Measurements from ENCODE around the gene MASP2. TPM values are rescaled to one million over a fixed set of nuclear protein-coding genes. Genes with fewer than 3 reads are reported as not detected.
"Not testable (repeated sequence)": the region's sequence is repeated elsewhere in the genome, so short reads cannot be mapped to it uniquely, and the experiment has no call there.

Gene MASP2
- not detected for polyA plus RNA-seq (2012; ENCODE audit: insufficient read depth, insufficient read length)

DNA sequence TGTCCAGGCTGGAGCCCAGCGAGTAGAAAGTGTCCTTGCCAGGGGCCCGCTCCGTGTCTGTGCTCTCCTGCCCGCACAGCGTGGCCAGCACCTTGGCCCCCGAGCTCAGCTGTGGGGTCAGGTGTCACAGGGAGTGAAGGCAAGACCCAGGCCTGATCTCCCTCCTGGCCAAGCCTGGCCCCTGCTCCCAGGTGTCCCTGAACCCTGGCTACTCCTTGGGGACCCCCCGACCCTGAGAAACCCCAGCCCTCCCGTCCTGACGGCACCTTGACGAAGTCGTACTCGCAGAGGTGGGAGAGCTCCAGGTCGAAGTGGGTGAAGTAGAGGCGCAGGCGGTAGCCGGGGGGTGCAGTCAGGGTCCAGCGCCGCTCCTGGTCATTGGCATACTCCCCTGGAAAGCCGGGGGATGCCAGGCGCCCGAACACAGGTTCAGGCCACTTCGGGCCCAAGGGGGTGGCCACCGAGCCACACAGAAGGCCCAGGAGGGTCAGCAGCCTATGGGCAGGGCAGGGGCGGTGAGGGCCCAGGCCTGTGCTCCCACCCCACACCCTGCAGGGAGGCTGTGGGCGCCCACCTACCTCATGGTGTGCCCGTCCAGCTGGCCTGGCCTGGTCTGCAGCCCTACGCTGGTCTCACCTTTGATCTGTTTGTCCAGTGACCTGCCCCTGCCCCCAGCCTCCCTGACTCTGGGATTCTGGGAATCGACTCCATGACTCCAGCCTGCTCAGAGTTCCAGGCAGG lies at the start of gene MASP2:
MASP2 (minus strand) TSS at position 615 of the 741 bp plus-strand sequence; CDS start at position 583, 32 bp downstream.
- H3K4me3 ChIP-seq (ENCODE audit: low read length) = no peak within 1 kb of the TSS
- no peak for DNase-seq (ENCODE audit: low read depth, low spot score)

DNA sequence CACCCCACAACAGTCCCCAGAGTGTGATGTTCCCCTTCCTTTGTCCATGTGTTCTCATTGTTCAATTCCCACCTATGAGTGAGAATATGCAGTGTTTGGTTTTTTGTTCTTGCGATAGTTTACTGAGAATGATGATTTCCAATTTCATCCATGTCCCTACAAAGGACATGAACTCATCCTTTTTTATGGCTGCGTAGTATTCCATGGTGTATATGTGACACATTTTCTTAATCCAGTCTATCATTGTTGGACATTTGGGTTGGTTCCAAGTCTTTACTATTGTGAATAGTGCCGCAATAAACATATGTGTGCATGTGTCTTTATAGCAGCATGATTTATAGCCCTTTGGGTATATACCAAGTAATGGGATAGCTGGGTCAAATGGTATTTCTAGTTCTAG lies 36.7 kb upstream of the MASP2 start:
- H3K4me3 ChIP-seq (ENCODE audit: low read length); DNase-seq (ENCODE audit: low read depth, low spot score): not testable (repeated sequence)

DNA sequence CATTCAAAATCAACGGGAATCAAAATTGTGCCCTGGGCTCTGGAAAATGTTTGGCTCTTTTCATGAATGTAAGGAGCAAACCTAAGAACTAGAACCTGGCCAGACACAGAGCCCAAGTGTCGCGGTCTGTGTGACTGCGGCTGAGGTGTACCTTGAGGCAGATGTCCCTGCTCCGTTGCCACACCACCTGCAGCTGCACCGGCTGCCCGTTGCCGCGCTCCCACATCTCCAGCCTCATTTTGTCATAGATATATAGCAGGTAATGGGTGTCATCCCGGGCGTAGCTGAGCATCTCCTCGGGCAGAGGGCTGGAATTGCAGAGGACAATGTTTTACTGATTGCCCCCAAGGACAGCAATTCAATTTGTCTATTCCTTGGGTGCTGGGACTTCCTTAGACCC lies 33.9 kb upstream of the MASP2 start:
- no peak overlapping the region for H3K4me3 ChIP-seq (ENCODE audit: low read length)
- no peak for DNase-seq (ENCODE audit: low read depth, low spot score)

GRCh38 chr1:11078631-11079030 lies 31.6 kb upstream of the MASP2 start:
- no peak for DNase-seq (ENCODE audit: low read depth, low spot score)
- H3K4me3 ChIP-seq (ENCODE audit: low read length) = no peak overlapping the region

DNA sequence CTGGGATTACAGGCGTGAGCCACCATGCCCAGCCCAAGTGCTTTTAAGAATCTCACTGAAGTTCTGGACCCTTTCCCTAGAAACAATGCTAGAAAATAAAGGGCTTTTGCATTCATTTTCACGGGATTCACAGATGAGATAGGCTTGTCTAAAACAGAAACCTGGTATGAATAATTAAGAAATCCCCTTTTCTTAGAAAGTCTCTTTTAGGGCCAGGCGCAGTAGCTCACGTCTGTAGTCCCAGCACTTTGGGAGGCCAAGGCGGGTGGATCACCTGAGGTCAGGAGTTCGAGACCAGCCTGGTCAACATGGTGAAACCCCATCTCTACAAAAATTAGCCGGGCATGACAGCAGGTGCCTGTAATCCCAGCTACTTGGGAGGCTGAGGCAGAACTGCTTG lies 26.4 kb upstream of the MASP2 start:
- DNase-seq (ENCODE audit: low read depth, low spot score); H3K4me3 ChIP-seq (ENCODE audit: low read length): not testable (repeated sequence)

DNA sequence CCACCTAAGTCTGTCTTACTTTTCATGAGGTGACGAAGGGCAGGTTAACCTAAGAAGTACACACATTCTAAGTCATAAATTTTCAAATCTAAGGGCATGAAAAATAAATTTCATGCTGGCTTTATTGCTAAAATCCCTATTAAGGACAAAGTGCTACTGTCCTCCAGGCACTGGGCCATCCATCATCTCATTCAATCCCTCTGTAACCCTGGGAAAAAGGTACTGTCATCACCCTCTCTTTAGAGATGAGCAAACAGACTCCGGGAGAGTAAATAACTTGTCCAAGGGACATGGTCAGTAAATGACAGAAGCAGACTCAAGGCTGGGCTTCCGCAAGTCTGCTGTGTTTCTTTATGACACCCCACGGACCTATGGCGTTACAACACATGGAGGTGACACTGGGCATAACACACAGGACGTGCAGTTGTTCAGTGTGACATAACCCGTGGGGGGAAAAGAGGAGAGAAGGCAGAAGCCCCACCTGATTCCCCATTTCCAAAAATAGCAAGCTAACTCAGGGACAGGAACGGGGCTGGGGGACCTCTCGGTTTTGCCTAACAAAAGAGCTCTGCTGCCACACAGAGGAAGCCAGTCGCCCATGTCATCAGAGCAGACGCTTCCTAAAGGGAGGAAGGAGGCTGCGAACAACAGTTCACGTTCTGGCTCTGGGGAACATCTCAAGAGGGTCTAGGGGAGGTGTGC lies 25.3 kb upstream of the MASP2 start:
- DNase-seq (ENCODE audit: low read depth, low spot score) = no peak
- no peak overlapping the region for H3K4me3 ChIP-seq (ENCODE audit: low read length)

DNA sequence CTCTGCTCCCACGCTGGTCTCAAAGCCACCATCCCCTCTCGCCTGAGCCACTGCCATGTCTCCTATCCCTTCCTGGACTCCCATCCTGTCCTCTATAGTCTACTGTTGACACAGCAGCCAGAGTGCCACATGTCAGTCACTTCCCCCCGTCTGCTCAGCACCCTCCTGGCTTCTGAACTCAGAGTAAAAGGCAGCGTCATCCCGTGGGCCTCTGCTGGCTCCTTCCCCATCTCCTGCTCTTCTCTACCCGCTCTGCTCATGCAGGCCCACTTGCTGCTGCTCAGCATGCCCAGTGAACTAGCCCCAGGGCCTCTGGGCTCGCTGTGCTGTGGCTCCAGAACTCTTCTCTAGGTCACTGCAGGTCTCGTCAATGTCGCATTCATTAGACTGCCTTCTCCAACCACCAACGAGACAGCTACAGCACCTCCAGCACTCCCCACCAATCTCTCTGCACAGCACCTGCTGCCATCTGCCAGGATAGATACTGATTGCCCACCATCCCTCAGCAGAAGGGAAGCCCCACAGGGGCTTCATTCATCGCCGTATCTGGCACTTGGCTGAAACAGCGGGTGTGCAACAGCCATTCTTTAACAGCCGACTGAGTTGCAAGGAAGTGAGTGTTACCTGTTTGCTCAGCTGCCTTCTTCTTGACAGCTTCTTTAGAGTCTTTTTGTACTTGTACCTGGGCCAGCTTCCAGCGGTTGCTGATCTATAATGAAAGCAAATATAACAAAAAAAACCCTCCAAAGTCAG lies 24.6 kb upstream of the MASP2 start:
- DNase-seq (ENCODE audit: low read depth, low spot score) = no peak
- H3K4me3 ChIP-seq (ENCODE audit: low read length) = no peak overlapping the region

- no peak overlapping the region for H3K4me3 ChIP-seq (ENCODE audit: low read length)
Measured at GRCh38 chr1:11070876-11071275, 23.8 kb upstream of the MASP2 start.

DNA sequence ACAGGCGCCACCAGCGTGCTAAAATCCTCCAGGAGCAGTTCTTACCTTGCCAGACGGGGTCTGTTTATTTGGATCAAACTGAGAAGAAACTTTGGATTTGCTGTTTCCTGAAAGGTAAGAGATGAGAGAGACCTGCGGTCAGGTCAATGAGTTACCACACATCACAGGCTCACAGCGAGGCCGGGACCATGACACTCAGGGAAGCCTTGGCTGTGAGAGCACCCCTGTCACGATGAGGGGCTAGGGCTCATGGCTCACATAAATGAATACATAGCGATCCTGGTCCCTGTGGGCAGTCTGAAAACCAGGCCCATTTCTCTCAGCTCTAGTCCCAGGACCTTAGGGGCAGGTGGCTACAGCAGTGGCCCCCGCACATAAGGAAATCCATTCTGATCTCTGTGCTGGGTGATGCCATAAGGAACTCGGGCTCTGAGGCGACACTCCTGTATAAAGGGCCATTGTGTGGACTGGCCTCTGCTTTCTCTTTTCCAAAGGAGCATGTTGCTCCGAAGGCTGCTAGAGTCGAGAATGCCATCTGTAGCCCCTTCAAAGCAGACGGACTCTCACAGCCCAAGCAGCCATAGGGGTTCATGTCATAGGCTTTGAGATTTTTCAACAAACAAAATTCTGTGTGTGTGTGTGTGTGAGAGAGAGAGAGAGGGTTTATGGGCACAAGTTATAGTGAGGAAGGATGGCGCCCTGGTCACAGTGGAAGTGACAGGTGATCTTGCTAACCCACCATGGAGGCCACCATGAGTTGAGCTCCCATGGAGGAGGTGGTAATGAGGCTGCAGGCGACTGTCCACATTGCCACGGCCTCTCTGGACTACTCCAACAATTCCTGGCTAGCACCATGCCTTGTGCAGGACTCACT lies 21.8 kb upstream of the MASP2 start:
- no peak for DNase-seq (ENCODE audit: low read depth, low spot score)
- H3K4me3 ChIP-seq (ENCODE audit: low read length) = no peak overlapping the region

More at GRCh38 chr1:11070876-11071275, 23.8 kb upstream of the MASP2 start:
- DNase-seq (ENCODE audit: low read depth, low spot score) = no peak

DNA sequence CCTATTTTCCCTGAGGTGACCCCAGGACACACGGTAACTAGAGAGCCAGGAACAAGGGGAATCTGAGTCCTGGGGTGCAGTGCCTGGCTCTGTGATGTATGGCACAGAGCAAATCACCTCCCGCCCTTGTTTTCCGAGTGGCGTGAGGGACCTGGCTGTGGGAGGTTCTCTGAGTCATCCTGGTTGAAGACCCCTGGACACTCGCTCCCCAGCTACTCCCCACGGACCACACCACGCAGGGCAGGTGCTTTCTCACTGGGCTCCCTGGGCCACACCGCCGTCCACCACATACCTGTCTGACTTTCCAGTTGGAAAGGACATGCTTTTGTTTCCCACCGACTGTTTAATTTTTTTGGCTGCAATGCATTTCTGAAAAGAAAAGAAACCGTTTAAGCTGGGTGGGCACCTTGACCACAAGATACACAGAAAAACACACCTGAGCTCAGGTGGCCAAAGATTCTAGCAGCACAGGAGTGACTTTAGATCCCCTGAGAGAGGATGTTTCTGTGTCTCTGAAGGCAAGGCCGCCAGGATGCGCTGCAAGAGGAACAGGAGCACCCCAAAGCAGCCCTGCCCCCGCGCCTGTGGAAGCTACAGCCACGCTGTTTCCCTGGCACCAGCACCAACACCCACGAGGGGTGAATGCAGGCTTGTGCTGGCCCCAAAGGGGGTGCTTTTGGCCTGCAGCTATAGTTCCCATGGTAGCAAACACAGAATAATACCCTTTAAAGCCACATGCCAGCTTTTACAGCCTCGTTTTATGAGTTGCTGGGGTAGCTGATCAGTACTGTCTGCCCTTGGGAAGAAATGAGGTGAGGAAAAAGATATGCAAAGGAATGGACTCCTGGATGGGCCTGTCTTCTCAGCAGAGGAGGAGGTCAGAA lies 20.9 kb upstream of the MASP2 start:
- DNase-seq (ENCODE audit: low read depth, low spot score) = no peak
- H3K4me3 ChIP-seq (ENCODE audit: low read length) = no peak overlapping the region

GRCh38 chr1:11065796-11066195 lies 18.8 kb upstream of the MASP2 start:
- no peak overlapping the region for H3K4me3 ChIP-seq (ENCODE audit: low read length)
- DNase-seq (ENCODE audit: low read depth, low spot score) = no peak

- DNase-seq (ENCODE audit: low read depth, low spot score) = no peak
- H3K4me3 ChIP-seq (ENCODE audit: low read length) = no peak overlapping the region
Measured at GRCh38 chr1:11064942-11065341, 17.9 kb upstream of the MASP2 start.

- DNase-seq (ENCODE audit: low read depth, low spot score) = peak; percentile 21
Measured at GRCh38 chr1:11063937-11064537, 17.0 kb upstream of the MASP2 start.

GRCh38 chr1:11062965-11063401 lies 15.9 kb upstream of the MASP2 start:
- DNase-seq (ENCODE audit: low read depth, low spot score) = peak; percentile 18
- no peak overlapping the region for H3K4me3 ChIP-seq (ENCODE audit: low read length)

More at GRCh38 chr1:11063937-11064537, 17.0 kb upstream of the MASP2 start:
- not testable (repeated sequence) for H3K4me3 ChIP-seq (ENCODE audit: low read length)

- H3K4me3 ChIP-seq (ENCODE audit: low read length) = no peak overlapping the region
- no peak for DNase-seq (ENCODE audit: low read depth, low spot score)
Measured at GRCh38 chr1:11061652-11062365, 14.8 kb upstream of the MASP2 start.

DNA sequence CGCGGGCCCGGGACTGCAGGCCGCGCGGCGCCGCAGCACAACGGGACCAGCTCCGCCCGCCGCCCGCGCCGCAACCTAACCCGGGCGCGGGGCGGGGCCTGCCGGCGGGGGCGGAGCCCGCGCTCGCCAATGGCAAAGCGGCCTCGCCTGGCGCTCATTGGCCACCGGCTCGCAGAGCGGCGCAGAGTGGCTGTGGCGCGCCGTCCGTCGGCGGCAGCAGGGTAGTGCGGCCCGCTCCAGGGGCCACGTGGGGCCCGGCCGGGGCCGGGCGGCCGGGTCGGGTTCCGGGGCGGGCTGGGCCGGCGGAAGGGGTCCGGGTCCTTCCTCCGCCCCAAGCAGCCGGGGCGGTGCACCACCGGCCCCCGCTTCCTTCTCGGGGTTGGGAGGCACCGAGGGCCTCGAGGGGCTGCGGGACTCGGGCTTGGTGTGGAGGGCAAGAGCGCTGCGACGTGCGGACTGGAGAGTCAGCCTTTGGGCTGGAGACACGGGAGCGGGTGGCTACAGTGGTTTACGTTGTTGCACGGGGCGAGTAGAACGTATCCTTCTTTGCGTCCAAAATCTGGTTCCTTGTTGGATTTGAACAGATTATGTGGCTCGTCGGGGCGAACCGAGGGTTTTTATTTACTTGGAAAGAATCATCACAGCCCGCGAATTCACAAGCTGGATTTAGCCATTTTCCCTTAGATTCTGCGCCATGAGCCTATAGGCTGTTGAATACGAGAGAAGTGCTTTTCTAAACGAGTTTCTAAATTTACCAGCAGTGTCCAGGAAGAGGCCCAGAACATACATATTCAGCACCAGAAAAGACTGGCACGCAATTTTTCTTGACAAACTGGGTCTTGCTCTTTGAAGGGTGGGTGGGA lies 13.2 kb upstream of the MASP2 start, which contains the start of gene SRM:
SRM (minus strand) TSS at position 51 of the 863 bp plus-strand sequence. CDS start 75 bp downstream, outside the sequence.
- H3K4me3 ChIP-seq (ENCODE audit: low read length) = peak within 1 kb of the TSS; percentile 90
- DNase-seq (ENCODE audit: low read depth, low spot score) = peak; percentile 82

All from Jurkat, Clone E6-1 (cell line).